Right lobe of liver (tissue), 4 donors: ENCODE results near the gene PEPD.

Source experiments
- POLR2A ChIP-seq: fragments of 450-650 bp; IDR thresholded peaks from one replicate; pipeline ENCODE4 v1.6.1; 2017; ENCODE audit warnings: antibody characterized with exemption, mild to moderate bottlenecking
- TF ChIP-seq, protein P1 (sequence below), 4 donors: fragments of 200-600 bp in 3 of 4; fragments of 450-650 bp in 1 of 4; IDR thresholded peaks; one replicate each; pipeline versions ENCODE4 v1.5.1 to v1.8.0; 2016 to 2022; ENCODE audit warnings: antibody characterized with exemption in 4 of 4, mild to moderate bottlenecking in 2 of 4
- donor health status: DM: no; HTN: no; CAD: no.
- donor health status: DM: no; HTN: no; CAD: no.
- donor health status: DM: no; HTN: yes; CAD: no.

DNA sequence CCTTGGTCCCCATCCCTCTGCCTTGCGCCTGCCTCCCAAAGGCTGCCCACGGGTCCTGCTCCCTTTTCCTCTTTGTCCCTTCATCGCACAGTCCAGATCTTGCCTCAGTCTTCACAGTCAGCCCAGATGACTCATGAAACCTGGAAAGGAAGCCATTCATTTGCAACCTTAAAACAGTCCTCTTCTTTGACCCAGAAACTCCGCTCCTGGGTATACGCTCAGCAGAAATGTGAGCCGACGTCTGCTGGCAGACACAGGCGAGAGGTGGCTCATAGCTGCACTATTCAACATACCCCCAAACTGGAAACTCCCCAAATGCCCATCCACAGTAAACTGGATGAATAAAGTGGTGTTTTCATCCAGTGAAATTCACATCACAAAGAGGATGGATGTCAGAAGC lies 13.6 kb upstream of the PEPD start:
- TF ChIP-seq, protein P1, sequence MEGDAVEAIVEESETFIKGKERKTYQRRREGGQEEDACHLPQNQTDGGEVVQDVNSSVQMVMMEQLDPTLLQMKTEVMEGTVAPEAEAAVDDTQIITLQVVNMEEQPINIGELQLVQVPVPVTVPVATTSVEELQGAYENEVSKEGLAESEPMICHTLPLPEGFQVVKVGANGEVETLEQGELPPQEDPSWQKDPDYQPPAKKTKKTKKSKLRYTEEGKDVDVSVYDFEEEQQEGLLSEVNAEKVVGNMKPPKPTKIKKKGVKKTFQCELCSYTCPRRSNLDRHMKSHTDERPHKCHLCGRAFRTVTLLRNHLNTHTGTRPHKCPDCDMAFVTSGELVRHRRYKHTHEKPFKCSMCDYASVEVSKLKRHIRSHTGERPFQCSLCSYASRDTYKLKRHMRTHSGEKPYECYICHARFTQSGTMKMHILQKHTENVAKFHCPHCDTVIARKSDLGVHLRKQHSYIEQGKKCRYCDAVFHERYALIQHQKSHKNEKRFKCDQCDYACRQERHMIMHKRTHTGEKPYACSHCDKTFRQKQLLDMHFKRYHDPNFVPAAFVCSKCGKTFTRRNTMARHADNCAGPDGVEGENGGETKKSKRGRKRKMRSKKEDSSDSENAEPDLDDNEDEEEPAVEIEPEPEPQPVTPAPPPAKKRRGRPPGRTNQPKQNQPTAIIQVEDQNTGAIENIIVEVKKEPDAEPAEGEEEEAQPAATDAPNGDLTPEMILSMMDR (IDR thresholded peaks at IDR 0.05) = no peak
- TF ChIP-seq POLR2A = no peak
